Measurements from ENCODE around the gene ARCN1. TPM values are rescaled to one million over a fixed set of nuclear protein-coding genes. Genes with fewer than 3 reads are reported as not detected.
"Not testable (repeated sequence)": the region's sequence is repeated elsewhere in the genome, so short reads cannot be mapped to it uniquely, and the experiment has no call there.

The ARCN1 gene
- total RNA-seq, 1 donor from 2014 or later = 112 TPM

DNA sequence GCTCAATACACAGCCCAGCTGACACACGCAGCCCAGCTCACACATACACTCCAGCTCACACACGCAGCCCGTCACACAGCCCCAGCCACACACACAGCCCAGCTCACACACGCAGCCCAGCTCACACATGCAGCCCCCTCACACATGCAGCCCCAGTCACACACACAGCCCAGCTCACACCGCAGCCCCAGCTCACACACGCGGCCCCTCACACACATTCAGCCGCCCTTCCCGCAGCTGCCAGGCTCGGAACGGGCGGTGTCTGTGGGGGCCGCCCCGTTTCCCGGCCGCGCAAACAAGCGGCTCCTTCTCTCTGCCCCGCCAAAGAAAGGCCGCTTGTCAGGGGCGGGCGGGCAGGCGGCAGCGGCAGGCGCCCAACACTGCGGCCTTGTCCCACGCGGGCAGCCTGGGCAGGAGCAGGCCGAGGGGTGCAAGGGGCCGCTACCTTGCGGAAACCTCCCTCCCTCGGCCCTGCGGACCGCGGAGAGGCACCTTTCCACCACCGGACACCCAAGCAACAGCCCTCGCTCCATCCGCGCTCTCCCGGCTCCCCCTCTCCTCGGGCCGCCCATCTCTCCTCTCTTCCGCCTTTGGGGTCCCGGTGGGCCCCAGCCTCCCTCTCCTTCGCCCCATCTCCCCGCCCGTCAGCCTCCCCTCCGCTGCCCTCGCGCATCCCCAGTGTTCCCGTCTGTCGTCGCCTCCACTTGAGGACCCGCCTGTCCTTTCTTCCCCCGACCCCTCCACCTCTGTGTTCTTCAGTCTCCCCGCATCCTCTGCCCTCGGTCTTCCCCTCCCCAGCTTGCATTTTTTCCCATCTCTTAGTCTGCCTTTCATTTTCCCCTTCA lies 37.4 kb downstream of the ARCN1 start:
- H3F3A ChIP-seq (ENCODE audit: low read depth) = peaks cover 33% of the 10 kb centered on the region
- H3K27me3 ChIP-seq = peaks cover 68% of the 10 kb centered on the region
- no peaks in the 10 kb centered on the region for H3K36me3 ChIP-seq
- H3K4me2 ChIP-seq = peak overlapping the region; percentile 78
- no peaks in the 10 kb centered on the region for H3K79me2 ChIP-seq (ENCODE audit: low read depth)
- peak; percentile 56 for DNase-seq (ENCODE audit: low spot score)
- peak overlapping the region; percentile 82 for H3K4me3 Mint-ChIP-seq
- no peak overlapping the region for H3K27ac ChIP-seq
- H3K9me3 ChIP-seq (ENCODE audit: low read depth) = no peaks in the 10 kb centered on the region
- H3K4me3 ChIP-seq = peak overlapping the region; percentile 41
- no peaks in the 10 kb centered on the region for H3K9me3 Mint-ChIP-seq
- H2AFZ ChIP-seq (replicated peaks) = peak overlapping the region; percentile 78
- H3K9ac ChIP-seq = no peak overlapping the region
- peaks cover 23% of the 10 kb centered on the region for H3K27me3 Mint-ChIP-seq (ENCODE audit: insufficient read depth, low read depth)
- TF ChIP-seq EZH2 (IDR thresholded peaks at IDR 0.05) (peak; percentile 65), EZH2phosphoT487 (IDR thresholded peaks at IDR 0.05) (peak; percentile 57)
- TF ChIP-seq, protein P1, sequence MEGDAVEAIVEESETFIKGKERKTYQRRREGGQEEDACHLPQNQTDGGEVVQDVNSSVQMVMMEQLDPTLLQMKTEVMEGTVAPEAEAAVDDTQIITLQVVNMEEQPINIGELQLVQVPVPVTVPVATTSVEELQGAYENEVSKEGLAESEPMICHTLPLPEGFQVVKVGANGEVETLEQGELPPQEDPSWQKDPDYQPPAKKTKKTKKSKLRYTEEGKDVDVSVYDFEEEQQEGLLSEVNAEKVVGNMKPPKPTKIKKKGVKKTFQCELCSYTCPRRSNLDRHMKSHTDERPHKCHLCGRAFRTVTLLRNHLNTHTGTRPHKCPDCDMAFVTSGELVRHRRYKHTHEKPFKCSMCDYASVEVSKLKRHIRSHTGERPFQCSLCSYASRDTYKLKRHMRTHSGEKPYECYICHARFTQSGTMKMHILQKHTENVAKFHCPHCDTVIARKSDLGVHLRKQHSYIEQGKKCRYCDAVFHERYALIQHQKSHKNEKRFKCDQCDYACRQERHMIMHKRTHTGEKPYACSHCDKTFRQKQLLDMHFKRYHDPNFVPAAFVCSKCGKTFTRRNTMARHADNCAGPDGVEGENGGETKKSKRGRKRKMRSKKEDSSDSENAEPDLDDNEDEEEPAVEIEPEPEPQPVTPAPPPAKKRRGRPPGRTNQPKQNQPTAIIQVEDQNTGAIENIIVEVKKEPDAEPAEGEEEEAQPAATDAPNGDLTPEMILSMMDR (IDR thresholded peaks at IDR 0.05) = no peak
- H3K27ac Mint-ChIP-seq = no peak overlapping the region
- H3K4me1 ChIP-seq = peaks cover 62% of the 10 kb centered on the region
- no peaks in the 10 kb centered on the region for H3K36me3 Mint-ChIP-seq
- H3K4me1 Mint-ChIP-seq = peaks cover 61% of the 10 kb centered on the region
- peaks cover 9% of the 10 kb centered on the region for H4K20me1 ChIP-seq (ENCODE audit: low read depth)

DNA sequence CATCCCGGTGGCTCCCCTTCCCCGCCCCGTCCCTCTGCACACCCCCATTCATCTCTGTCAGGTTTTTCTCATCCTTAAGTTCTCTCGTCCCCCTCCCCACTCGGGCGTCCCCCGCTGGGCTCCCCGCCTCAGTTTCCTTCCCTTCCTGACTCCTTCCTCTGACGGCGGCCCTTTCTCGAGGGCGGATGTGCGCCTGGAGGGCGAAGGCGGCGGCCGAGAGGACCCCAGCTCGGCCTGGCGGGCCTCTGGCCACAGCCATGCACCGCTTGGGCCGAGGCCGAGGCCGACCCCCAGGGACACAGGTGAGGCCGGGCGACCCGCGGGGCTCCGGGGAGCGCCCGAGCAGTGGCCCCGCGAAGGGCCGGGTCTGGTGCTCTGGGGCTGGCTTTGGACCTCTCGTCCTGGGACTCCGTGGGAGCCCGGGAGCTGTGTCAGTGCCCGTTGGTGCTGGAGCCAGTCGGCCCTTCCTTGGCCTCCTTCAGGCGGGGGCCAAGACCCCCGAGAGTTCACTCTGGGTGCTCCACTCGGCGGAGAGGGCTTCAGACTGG lies 38.1 kb downstream of the ARCN1 start:
- Histone ChIP-seq H3K79me2 (ENCODE audit: low read depth) (no peaks in the 10 kb centered on the region), H3K36me3 (no peaks in the 10 kb centered on the region), H3K27me3 (peaks cover 63% of the 10 kb centered on the region), H3K4me3 (peak overlapping the region; percentile 41), H3K4me1 (peaks cover 65% of the 10 kb centered on the region), H3K4me2 (peak overlapping the region; percentile 78), H4K20me1 (ENCODE audit: low read depth) (peaks cover 9% of the 10 kb centered on the region), H3K9me3 (ENCODE audit: low read depth) (no peaks in the 10 kb centered on the region), H2AFZ (replicated peaks) (peak overlapping the region; percentile 1), H3K9ac (no peak overlapping the region), H3K27ac (no peak overlapping the region), H3F3A (ENCODE audit: low read depth) (peaks cover 29% of the 10 kb centered on the region)
- DNase-seq (ENCODE audit: low spot score) = peak; percentile 47
- TF ChIP-seq EZH2phosphoT487 (IDR thresholded peaks at IDR 0.05) = peak; percentile 95
- TF ChIP-seq, protein P1 (IDR thresholded peaks at IDR 0.05) = no peak
- peak; percentile 98 for TF ChIP-seq EZH2 (IDR thresholded peaks at IDR 0.05)
- Mint-ChIP-seq H3K27ac (no peak overlapping the region), H3K36me3 (no peaks in the 10 kb centered on the region), H3K9me3 (no peaks in the 10 kb centered on the region), H3K4me1 (peaks cover 61% of the 10 kb centered on the region), H3K27me3 (ENCODE audit: insufficient read depth, low read depth) (peaks cover 24% of the 10 kb centered on the region), H3K4me3 (peak overlapping the region; percentile 65)

DNA sequence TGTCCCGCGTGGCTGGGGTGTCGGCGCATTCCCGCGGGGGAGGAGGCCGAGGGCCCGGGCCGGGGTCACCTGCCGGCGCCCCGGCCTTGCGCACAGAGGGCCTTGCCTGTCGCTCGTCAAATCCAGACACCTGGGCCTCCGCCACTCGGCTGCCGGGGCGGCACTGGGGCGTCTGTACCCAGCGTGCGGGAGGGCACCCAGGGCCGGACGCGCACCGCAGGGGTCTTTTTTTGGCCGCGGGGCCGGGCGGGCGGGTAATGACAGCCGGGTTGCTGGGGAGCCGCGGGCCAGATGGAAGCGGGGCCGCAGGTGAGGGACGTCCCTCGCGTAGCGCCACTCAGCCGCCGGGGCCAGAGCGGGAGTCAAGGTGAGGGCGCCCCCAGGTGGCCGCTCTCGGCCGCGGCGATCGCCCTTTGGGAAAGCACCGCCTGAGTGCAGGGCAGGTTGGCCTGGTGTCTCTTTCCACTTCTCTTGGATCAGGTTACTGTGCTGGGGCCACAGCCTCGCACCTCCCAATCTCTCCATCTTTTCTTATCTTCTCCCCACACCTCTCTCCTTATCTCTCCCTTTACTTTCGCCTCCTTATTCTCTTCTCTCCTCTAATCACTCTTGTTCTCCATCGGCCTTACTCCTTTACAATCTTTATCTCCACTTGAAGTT lies 38.7 kb downstream of the ARCN1 start:
- no peak overlapping the region for H3K27ac ChIP-seq
- H3K4me3 ChIP-seq = peak overlapping the region; percentile 41
- Mint-ChIP-seq H3K27ac (no peak overlapping the region), H3K9me3 (no peaks in the 10 kb centered on the region), H3K4me3 (peak overlapping the region; percentile 29), H3K27me3 (ENCODE audit: insufficient read depth, low read depth) (peaks cover 27% of the 10 kb centered on the region), H3K36me3 (no peaks in the 10 kb centered on the region), H3K4me1 (peaks cover 61% of the 10 kb centered on the region)
- H3F3A ChIP-seq (ENCODE audit: low read depth) = peaks cover 29% of the 10 kb centered on the region
- H3K36me3 ChIP-seq = no peaks in the 10 kb centered on the region
- H3K4me1 ChIP-seq = peaks cover 65% of the 10 kb centered on the region
- no peak overlapping the region for H3K9ac ChIP-seq
- H3K9me3 ChIP-seq (ENCODE audit: low read depth) = no peaks in the 10 kb centered on the region
- peak overlapping the region; percentile 78 for H3K4me2 ChIP-seq
- peaks cover 57% of the 10 kb centered on the region for H3K27me3 ChIP-seq
- no peaks in the 10 kb centered on the region for H3K79me2 ChIP-seq (ENCODE audit: low read depth)
- H4K20me1 ChIP-seq (ENCODE audit: low read depth) = peaks cover 6% of the 10 kb centered on the region
- TF ChIP-seq EZH2phosphoT487 (IDR thresholded peaks at IDR 0.05) (peak; percentile 90), EZH2 (IDR thresholded peaks at IDR 0.05) (peak; percentile 16)
- TF ChIP-seq, protein P1 (IDR thresholded peaks at IDR 0.05) = peak; percentile 85
- H2AFZ ChIP-seq (replicated peaks) = no peak overlapping the region
- DNase-seq (ENCODE audit: low spot score) = peak; percentile 91

DNA sequence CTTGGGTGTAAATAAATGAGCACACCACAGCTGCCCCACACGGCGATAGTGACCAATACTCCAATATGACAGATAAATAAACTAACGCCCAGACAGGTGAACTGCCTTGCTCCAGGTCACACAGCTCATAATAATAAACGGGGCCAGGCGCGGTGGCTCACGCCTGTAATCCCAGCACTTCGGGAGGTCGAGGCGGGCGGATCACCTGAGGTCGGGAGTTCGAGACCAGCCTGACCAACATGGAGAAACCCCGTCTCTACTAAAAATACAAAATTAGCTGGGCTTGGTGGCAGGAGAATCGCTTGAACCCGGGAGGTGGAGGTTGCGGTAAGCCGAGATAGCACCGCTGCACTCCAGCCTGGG lies 39.2 kb downstream of the ARCN1 start:
- H4K20me1 ChIP-seq (ENCODE audit: low read depth); H3K27ac Mint-ChIP-seq; H2AFZ ChIP-seq (replicated peaks); DNase-seq (ENCODE audit: low spot score); H3K9me3 Mint-ChIP-seq; H3K4me2 ChIP-seq; H3K36me3 ChIP-seq; H3K9ac ChIP-seq; H3K4me3 ChIP-seq; H3K9me3 ChIP-seq (ENCODE audit: low read depth); H3K36me3 Mint-ChIP-seq; H3K79me2 ChIP-seq (ENCODE audit: low read depth); H3K27ac ChIP-seq: not testable (repeated sequence)
- H3K4me3 Mint-ChIP-seq = peak overlapping the region; percentile 29
- peaks cover 65% of the 10 kb centered on the region for H3K4me1 ChIP-seq
- H3F3A ChIP-seq (ENCODE audit: low read depth) = peaks cover 29% of the 10 kb centered on the region
- H3K4me1 Mint-ChIP-seq = peaks cover 61% of the 10 kb centered on the region
- peaks cover 27% of the 10 kb centered on the region for H3K27me3 Mint-ChIP-seq (ENCODE audit: insufficient read depth, low read depth)
- peaks cover 52% of the 10 kb centered on the region for H3K27me3 ChIP-seq
